Limb (tissue), 2 donors: ENCODE measurements around the gene SPINT2.
"Not testable (repeated sequence)": the region's sequence is repeated elsewhere in the genome, so short reads cannot be mapped to it uniquely, and the experiment has no call there.

Source experiments
- DNase-seq, 2 donors: peaks; one replicate each; pipeline ENCODE4 v3.0.0-alpha.2; 2016; ENCODE audit errors: extremely low spot score in 2 of 2

SPINT2 gene, protein sequence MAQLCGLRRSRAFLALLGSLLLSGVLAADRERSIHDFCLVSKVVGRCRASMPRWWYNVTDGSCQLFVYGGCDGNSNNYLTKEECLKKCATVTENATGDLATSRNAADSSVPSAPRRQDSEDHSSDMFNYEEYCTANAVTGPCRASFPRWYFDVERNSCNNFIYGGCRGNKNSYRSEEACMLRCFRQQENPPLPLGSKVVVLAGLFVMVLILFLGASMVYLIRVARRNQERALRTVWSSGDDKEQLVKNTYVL

DNA sequence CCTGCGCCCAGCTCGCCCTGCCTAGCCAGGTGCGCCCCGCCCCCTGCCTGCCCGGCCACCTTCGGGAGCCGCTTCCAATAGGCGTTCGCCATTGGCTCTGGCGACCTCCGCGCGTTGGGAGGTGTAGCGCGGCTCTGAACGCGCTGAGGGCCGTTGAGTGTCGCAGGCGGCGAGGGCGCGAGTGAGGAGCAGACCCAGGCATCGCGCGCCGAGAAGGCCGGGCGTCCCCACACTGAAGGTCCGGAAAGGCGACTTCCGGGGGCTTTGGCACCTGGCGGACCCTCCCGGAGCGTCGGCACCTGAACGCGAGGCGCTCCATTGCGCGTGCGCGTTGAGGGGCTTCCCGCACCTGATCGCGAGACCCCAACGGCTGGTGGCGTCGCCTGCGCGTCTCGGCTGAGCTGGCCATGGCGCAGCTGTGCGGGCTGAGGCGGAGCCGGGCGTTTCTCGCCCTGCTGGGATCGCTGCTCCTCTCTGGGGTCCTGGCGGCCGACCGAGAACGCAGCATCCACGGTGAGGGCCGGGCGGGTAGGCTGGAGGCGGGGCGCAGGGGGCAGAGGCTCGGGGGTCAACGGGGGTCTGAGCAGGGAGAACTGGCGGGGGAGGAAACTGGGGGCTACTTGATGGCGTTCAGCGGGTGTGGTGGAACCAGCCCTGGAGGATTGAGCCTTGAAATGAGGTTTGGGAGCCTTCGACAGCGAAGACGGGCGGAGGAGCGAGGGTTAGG is at the start of gene SPINT2:
TSS of gene SPINT2 (plus strand) at position 88 of the 727 bp plus-strand sequence. CDS start at position 408, 320 bp downstream.
- DNase-seq: peak in 1 of 2 donors; percentile 77

DNA sequence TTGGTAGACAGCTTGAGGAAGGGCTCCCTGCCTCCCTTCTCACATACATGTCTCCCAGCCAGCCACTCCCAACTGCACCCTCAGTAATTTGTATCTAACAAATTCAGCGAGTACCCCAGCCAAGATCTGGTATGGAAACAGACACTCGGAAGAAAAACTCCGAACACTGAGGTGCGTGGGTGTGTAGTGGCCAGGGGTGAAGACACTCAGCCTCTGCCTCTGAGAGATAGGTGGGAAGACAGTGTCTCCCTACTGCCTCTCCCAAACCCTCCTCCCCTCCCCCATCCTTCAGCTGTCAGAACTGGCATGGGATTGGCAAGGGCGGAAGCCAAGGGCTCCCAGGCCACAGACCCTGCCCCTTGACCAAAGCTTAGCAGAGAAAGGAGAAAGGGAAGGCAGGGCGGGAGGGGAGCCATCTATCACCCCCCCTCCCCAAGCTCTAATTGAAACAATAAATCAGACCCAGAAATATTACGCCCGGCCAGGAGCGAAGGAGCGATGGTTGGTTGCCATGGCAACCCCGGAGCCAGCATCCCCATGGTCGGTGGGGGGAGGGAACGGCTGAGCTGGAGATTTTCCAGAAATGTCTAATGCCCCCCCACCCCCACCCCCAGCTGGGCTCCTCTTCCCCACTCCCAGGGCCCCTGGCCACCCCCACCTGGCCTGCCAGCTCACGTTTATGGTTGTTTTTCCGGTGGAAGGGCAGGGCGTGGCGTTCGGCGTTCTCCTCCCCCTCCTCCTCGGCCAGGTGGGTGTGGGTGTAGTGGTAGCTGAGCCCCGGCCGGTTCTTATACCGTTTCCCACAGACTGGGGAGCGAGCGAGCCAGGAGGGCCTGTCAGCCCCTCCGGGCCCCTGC is 47.4 kb upstream of the SPINT2 start:
- peak; percentile 15 to 81 for DNase-seq

DNA sequence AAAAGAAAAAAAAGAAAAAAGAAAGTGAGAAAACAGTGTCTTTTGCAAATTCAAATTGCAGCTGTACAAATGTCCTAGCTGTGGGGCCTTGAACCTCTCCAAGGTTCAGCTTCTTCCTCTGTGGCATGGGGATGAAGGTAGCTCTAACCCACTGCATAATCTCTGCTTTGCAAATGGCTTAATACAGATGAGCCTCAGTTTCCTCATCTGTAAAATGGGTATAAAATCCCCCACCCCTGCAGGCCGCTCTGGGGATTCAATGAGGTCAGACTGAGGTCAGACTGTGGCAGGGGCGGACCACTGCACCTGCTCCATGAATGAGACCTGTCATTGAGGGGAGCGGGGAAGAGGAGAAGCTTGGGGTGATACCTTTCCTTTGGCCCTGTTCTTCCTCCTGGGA is 46.2 kb upstream of the SPINT2 start:
- DNase-seq: no peak

DNA sequence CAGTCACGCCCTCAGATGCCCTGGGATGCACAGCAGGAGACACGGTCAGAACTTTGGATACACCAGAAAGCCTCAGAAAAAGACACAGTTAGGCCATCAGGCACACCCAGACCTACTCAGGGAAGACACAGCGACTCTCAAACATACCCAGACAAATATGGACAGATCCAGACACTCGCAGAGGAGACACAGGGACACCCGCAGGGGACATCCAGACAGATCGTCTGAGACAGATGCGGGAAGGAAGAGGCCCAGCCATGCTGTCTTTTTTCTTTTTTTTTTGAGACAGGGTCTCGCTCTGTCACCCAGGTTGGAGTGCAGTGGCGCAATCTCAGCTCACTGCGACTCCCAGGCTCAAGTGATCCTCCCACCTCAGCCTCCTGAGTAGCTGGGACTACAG is 45.2 kb upstream of the SPINT2 start:
- DNase-seq: no peak

DNA sequence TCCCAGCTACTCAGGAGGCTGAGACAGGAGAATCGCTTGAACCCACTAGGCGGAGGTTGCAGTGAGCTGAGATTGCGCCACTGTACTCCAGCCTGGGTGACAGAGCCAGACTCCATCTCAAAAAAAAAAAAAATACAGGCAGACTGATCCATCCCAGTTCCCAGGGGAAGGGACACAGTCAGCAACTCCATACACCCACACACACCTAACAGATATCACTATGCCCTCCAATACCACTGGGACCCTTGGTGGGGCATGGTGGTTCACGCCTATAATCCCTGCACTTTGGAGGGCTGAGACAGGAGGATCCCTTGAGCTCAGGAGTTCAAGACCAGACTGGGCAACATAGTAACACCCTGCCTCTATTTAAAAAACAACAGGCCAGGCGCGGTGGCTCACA is 43.0 kb upstream of the SPINT2 start:
- DNase-seq: no peak

DNA sequence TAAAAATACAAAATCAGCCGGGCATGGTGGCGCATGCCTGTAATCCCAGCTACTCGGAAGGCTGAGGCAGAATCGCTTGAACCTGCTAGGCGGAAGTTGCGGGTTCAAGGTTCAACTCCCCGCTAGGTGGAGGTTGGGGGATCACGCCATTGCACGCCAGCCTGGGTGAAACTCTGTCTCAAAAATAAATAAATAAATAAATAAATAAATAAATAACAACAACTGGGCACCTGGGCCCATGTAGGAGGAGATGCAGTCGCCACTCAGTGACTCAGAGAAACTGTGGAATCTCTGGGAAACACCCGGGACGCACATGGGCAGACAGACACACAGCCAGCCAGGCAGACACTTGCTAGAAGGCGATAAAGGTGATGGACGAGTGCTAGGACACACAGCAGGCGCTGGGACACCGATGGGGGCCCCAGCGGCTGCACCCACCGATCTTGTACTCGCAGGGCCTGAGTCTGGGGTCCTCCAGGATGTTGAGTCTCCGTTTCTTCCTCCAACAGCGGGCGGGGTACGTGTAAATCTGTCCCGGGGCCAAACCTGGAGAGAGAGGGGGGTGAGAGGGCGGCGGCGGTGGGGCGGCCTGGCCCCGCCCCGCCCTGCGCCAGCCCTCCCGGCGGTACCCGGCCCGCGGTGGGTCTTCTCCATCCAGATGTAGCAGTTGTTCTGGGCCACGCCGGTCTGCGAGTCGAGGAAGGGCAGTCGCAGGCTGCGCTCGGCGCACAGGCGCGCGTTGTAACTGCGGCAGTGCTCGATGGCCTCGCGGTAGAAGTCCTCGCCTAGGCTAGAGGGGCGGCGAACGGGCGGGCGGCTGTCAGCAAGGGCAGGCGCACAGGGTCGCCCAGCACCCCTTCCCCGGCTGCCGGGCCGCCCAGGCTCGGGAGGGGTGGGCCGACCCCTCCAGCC is 42.2 kb upstream of the SPINT2 start:
- DNase-seq: no peak

DNA sequence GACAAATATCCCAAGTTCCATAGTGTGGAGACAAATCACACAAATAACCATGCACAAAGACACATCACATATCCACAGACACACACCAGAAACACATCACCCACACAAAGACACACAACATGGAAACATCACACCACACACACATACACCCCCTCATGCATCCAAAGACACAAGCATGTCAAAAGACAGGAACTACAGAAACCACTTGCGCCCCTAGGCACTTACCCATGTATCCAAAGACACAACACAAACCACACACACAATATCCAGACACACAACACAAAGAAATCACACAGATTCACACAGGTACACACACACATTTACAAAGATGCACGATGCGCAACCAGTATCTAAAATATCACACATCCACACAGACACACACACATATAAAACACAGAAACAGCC is 41.3 kb upstream of the SPINT2 start:
- no peak for DNase-seq

DNA sequence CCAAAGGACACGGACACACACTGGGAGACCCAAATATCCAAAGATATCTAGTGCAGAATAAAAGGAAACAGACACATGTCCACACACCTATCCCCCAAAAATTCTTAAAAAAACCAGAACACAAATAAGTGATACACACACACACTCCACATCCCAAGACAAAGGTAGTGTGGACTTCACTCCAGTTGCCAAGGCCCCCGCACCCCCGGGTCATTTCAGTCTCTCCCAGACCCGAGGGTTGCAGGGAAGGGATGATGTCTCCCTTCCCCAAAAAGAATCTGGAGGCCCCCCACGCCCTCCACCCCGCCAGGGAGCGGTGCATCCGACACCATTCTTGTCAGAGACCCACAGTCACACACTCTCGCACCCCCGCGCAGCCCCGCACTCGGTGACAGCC is 40.8 kb upstream of the SPINT2 start:
- no peak for DNase-seq

DNA sequence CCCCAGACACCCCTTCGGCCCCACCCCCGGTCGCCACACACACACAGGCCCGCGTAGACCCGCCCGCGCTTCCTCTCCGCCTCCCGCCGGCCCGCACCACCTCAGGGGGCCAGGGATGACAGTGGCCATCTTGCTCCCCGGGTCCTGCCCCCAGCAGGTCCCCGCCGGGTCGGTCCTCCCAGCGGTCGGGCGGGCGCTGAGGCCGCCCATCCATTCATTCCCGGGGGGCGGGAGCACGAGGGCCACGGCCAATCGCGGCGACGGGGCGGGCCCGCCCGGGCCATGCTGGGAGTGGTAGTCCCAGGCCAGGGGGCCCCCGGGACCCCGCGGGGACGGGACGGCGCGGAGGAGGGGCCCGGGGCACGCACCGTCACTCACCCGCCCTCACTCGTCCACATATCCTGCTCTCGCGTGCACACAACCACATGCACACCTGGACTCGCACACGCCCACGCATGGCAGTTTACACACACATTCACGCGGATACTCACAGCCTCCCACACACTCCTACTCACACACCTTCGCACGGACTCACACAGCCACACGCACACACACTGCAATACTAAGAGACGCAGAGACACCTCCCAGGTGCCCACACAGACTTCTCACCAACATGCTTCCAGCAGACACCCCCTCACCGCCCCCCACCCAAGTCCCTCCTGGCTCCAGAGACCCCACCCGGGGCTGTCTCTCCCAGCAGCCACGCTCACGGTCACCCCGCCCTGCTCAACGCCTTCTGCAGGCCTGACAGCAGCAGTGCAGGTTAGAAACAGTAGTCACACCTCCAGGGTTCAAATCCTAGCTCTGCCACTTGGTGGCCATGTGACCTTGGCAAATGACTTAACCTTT is 40.1 kb upstream of the SPINT2 start, which contains the start of gene DPF1:
TSS of gene DPF1 (minus strand) at position 209 of the 849 bp plus-strand sequence. CDS start at position 129, 80 bp downstream.
- peak; percentile 78 to 89 for DNase-seq

DNA sequence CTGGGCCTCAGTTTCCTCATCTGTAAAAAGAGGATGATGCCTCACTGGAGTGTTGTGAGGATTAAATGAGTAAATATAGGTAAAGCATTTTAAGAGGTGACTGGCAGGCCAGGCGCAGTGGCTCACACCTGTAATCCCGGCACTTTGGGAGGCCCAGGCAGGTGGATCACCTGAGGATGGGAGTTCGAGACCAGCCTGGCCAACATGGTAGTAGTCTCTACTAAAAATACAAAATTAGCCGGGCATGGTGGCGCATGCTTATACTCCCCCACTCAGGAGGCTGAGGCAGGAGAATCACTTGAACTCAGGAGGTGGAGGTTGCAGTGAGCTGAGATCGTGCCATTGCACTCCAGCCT is 39.5 kb upstream of the SPINT2 start:
- DNase-seq: not testable (repeated sequence)

DNA sequence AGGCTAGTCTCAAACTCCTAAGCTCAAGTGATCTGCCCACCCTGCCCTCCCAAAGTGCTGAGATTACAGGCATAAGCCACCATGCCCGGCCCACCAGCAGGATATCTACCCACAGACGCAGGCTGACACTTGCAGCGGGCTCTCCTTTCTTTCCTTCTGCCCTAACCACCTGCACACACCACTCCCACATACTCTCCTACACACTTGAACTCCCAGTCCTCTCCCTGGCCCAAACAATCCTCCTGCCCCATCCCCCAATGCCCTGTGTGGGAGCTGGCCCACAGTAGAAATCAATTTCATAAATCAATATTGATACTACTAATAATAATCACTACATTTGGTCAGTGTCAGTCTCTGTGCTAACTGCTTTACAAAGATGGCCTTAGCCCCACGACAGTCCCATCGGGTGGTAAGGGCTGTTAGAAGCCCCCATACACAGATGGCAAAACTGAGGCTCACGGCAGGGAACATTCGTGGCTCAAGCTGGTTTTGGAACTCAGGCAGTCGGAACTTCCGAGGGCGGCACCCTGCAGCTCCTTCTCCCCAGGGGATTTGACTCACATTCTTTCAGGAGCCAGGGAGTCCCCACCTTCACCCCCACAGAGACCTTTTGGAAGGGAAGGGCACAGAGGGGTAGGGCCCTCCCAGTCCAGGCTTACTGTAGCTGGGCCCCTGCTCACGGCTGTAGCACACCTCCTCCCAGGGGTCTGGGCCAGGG is 36.9 kb upstream of the SPINT2 start:
- DNase-seq: no peak

DNA sequence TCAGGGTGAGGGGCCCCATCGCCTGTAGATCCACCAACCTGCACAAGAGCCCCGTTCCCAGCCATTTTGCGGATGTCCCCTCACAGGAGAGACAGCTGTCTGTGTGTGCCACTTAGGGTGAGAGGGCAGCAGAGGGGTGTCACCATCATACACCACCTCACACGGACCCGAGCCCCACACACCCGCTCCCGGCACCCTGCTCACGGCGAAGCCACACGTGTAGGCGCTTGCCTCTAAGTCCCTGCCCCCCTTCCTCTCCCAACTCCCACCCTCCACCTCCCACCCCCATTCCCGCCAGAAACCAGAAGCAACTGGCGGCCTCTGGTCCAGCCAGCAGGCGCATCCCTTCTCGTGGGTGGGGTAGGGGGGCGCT is 36.4 kb upstream of the SPINT2 start:
- DNase-seq: no peak

DNA sequence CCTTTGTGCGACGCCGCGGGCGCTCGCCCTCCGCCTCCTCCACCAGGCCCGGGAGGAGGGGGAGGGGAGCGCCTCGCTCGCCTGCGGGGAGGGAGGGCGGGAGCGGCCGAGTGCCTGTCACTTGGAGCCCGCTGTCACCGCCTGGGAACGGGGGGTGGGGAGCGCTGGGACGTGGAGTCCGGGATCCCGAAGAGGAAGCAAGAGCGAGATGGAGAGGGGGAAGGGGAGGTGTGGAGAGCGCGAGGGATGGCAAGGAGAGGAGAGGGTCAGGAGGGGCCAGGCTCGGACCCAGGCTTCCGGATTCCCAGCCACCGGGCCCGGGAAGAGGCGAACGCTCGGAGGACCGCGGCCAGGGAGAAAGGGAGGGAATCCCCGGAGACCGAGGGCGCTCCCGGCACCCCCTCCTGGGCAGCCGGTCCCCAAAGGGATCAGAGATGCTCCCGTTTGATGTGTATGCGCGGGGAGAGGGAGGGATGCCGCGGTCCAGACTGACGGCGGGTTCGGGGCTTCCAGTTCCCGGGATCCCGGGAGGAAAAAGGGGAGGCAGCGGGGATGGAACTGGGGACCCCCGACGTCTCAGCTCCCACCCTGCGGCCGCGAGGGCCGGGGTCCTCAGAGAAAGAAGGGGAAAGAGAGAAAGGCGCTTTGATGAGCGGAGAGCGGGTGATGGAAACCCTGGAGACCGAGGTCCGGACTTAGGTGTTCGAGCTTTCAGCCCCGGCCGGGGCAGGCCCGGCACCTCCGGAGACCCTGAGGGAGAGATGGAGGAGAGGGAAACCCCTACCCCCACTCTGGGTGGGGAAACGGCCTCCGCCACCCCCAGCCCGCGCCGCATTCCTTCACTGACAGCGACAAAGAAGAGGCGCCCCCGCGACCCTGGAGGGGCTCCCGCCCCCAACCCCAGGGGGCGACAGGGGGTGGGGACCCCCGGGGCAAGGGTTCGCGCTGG is 35.6 kb upstream of the SPINT2 start:
- peak in 1 of 2 donors; percentile 80 for DNase-seq

DNA sequence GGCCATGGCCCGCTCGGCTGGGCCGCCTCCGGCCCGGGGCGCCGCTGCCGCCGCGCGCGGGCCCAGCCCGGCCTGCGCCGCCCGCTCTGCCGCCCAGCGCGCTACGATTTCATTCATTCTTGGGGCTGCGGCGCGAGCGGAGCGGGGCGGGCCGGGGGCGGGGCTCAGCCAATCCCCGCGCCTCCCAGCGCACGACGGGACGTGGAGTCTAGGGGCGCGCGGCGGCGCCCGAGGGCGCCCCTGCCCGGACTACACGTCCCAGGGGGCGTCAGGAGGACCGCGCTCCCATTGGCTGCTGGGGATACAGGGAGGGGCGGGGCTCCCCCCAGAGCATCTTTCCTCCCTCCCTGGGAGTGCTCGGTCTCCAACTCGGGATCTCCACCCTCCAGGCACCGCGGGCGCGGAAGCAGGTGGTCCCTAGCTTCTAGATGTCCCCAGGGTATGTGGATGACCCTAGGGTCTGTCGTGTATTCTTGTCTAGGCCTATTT is 34.7 kb upstream of the SPINT2 start:
- DNase-seq: peak; percentile 67 to 88

DNA sequence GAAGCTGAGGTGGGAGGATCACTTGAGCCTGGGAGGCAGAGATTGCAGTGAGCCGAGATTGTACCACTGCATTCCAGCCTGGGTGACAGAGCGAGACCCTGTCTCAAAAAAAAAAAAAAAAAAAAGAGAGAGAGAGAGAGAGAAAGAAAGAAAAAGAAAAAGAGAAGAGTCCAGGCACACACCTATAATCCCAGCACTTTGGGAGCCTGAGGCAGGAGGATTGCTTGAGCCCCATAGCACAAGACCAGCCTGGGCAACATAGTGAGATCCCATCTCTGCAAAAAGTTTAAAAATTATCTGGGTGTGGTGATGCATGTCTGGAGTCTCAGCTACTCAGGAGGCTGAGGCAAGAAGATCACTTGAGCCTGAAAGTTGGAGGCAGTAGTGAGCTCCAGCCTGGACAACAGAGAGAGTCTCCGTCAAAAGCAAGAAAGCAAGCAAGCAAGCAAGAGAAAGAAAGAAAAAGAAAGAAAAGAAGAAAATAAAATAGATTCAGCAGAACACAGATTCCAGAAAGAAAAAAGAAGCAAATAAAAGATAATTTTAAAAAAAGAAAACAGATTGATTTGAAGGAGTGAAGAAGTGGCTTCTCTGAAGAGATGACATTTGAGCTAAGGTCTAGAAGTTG is 33.8 kb upstream of the SPINT2 start:
- DNase-seq: not testable (repeated sequence)

DNA sequence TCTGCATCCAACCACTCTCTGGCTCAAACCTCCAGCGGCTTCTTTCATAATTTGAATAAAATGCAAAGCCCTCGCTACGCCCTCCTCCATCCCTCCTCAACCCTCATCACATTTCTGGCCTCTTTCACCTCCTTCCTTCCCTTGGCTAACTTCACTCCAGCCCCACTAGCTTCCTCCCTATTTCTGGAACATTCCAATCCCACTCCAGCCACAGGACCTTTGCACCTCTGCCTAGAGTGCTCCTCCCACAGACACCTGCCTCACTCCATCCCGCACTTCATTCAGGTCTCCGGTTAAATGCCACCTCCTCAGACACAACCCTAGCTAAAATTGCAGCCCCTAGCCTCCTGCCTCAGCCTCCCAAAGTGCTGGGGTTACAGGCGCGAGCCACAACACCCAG is 32.5 kb upstream of the SPINT2 start:
- no peak for DNase-seq

DNA sequence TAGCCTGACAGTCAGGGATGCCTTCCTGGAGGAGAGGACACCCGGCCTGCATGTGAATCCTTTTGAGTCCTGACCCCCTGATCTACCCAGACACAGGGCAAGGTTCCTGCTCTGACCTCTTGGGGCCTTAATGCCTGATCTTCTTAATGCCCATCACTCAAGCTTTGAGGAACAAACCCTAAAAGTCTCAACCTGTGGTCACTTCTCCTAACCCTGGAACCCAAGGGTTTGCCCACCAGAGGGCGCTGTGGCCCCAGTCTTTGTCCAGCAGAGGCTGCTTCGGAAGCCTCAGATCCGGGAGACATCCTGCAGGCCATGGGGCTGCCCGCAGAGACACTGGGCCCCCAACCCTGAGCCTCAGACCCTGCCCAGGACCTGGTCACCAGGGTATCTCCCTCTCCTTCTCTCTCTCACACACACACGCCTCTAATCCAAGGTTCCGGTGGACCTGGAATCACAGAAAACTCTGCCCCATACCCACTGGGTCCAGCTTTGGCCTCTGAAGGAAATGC is 30.6 kb upstream of the SPINT2 start:
- peak; percentile 59 to 83 for DNase-seq

DNA sequence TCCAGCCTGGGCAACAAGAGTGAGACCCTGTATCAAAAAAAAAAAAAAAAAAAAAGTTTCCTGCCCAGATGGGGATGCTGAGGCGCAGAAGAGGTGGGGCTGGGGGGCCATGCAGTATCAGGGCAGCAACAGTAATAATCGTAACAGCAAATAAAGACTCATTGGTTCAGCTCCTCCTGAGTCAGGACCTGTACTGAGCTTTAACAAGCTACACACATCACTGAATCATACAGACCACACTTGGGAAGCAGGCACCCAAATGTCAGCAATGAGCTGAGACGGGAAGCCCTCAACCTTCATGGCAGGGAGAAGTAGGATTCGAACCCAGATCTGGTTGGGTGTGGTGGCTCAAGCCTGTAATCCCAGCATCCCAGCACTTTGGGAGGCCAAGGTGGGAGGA is 29.8 kb upstream of the SPINT2 start:
- DNase-seq: no peak
